CD4-positive, alpha-beta T cell treated with Interleukin-21 for 1 hour (primary cell): ENCODE results near the gene MTX1.
"Not testable (repeated sequence)": the region's sequence is repeated elsewhere in the genome, so short reads cannot be mapped to it uniquely, and the experiment has no call there.

ENCODE experiments used
- DNase-seq: peaks from one replicate; pipeline ENCODE4 v3.0.0-alpha.2; 2020

Gene MTX1

GRCh38 chr1:155209312-155209721 is 822 bp downstream of the MTX1 start:
- no peak for DNase-seq

- no peak for DNase-seq
Measured at GRCh38 chr1:155210314-155211104, 2.0 kb downstream of the MTX1 start.

GRCh38 chr1:155211381-155212050 is 3.0 kb downstream of the MTX1 start:
- DNase-seq = not testable (repeated sequence)

GRCh38 chr1:155212051-155212440 is 3.6 kb downstream of the MTX1 start:
- not testable (repeated sequence) for DNase-seq

GRCh38 chr1:155214702-155215101 is 6.2 kb downstream of the MTX1 start:
- peak; percentile 46 for DNase-seq

GRCh38 chr1:155218854-155219591 is 10.5 kb downstream of the MTX1 start:
- no peak for DNase-seq

- peak; percentile 53 for DNase-seq
Measured at GRCh38 chr1:155219592-155220031, 11.1 kb downstream of the MTX1 start.

- not testable (repeated sequence) for DNase-seq
Measured at GRCh38 chr1:155220211-155220965, 11.9 kb downstream of the MTX1 start.

- no peak for DNase-seq
Measured at GRCh38 chr1:155223047-155223446, 14.6 kb downstream of the MTX1 start.

- not testable (repeated sequence) for DNase-seq
Measured at GRCh38 chr1:155225404-155225759, 16.9 kb downstream of the MTX1 start.

GRCh38 chr1:155226188-155226909 is 17.9 kb downstream of the MTX1 start:
- DNase-seq = peak; percentile 88

- no peak for DNase-seq
Measured at GRCh38 chr1:155226910-155227260, 18.4 kb downstream of the MTX1 start.

GRCh38 chr1:155227261-155228095 is 19.0 kb downstream of the MTX1 start:
- peak; percentile 100 for DNase-seq

GRCh38 chr1:155228096-155228427 is 19.6 kb downstream of the MTX1 start:
- DNase-seq = no peak

- DNase-seq = not testable (repeated sequence)
Measured at GRCh38 chr1:155231302-155231701, 22.8 kb downstream of the MTX1 start.

GRCh38 chr1:155232001-155232978 is 23.8 kb downstream of the MTX1 start:
- not testable (repeated sequence) for DNase-seq

- not testable (repeated sequence) for DNase-seq
Measured at GRCh38 chr1:155233502-155233901, 25.0 kb downstream of the MTX1 start.

- DNase-seq = peak; percentile 44
Measured at GRCh38 chr1:155235375-155235774, 26.9 kb downstream of the MTX1 start.

- DNase-seq = no peak
Measured at GRCh38 chr1:155236451-155236850, 28.0 kb downstream of the MTX1 start.

GRCh38 chr1:155241069-155241679 is 32.7 kb downstream of the MTX1 start:
- peak; percentile 83 for DNase-seq
